ENCODE results near the gene GCH1.

DNA sequence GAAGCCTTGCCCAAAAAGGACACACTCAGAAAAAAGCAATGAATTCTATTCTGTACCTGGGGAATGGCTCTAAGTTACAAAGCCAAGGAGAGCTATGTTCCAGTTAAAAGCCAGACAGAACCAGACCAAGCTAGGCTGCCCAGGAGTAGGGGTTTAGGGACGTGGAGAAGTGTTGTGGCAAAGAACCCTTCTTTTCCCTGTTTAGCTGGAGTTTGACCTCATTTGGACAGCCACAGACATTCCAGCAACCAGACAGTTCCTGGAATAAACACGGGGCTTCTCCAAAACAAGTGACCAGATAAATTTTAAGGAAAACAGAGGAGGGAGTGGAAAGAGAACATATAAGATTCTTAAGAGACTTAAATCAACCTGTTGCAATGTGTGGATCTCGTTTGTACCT, 62.3 kb downstream of the GCH1 start:
- TF ChIP-seq POLR2A (IDR thresholded peaks at IDR 0.05) = no peak
- TF ChIP-seq, protein P1, sequence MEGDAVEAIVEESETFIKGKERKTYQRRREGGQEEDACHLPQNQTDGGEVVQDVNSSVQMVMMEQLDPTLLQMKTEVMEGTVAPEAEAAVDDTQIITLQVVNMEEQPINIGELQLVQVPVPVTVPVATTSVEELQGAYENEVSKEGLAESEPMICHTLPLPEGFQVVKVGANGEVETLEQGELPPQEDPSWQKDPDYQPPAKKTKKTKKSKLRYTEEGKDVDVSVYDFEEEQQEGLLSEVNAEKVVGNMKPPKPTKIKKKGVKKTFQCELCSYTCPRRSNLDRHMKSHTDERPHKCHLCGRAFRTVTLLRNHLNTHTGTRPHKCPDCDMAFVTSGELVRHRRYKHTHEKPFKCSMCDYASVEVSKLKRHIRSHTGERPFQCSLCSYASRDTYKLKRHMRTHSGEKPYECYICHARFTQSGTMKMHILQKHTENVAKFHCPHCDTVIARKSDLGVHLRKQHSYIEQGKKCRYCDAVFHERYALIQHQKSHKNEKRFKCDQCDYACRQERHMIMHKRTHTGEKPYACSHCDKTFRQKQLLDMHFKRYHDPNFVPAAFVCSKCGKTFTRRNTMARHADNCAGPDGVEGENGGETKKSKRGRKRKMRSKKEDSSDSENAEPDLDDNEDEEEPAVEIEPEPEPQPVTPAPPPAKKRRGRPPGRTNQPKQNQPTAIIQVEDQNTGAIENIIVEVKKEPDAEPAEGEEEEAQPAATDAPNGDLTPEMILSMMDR (IDR thresholded peaks at IDR 0.05) = no peak

All from suprapubic skin (tissue), 3 donors.